ENCODE results near the gene RPS29.
"Not testable (repeated sequence)": the region's sequence is repeated elsewhere in the genome, so short reads cannot be mapped to it uniquely, and the experiment has no call there.

RPS29 gene

GRCh38 chr14:49585803-49586672 lies at the start of gene RPS29:
RPS29 (minus strand) TSS chr14:49586380; CDS start chr14:49586346, 34 bp downstream.
- peak; percentile 97 for DNase-seq (ENCODE audit: low read depth)

GRCh38 chr14:49634547-49635334 lies 48.6 kb upstream of the RPS29 start, which contains the start of gene DNAAF2:
DNAAF2 (minus strand) TSS chr14:49635244; CDS start chr14:49635149, 95 bp downstream.
- DNase-seq (ENCODE audit: low read depth), result peak; percentile 49

GRCh38 chr14:49633640-49634546 lies 47.7 kb upstream of the RPS29 start:
- peak; percentile 91 for DNase-seq (ENCODE audit: low read depth)

GRCh38 chr14:49623941-49624839 lies 38.0 kb upstream of the RPS29 start:
- no peak for DNase-seq (ENCODE audit: low read depth)

GRCh38 chr14:49623387-49623786 lies 37.2 kb upstream of the RPS29 start:
- no peak for DNase-seq (ENCODE audit: low read depth)

- DNase-seq (ENCODE audit: low read depth), result no peak
Measured at GRCh38 chr14:49622022-49622607, 35.9 kb upstream of the RPS29 start.

GRCh38 chr14:49621114-49621881 lies 35.1 kb upstream of the RPS29 start:
- DNase-seq (ENCODE audit: low read depth), result no peak

- peak; percentile 86 for DNase-seq (ENCODE audit: low read depth)
Measured at GRCh38 chr14:49620182-49621113, 34.3 kb upstream of the RPS29 start, which contains the start of the genes MGAT2 and RPL36AL. MGAT2 (plus strand) TSS chr14:49620799; CDS start chr14:49621269, 470 bp downstream. RPL36AL (minus strand) TSS chr14:49620626; CDS start chr14:49619104, 1,522 bp downstream.

GRCh38 chr14:49619730-49620129 lies 33.5 kb upstream of the RPS29 start:
- DNase-seq (ENCODE audit: low read depth), result no peak

- DNase-seq (ENCODE audit: low read depth), result not testable (repeated sequence)
Measured at GRCh38 chr14:49619273-49619672, 33.1 kb upstream of the RPS29 start.

- DNase-seq (ENCODE audit: low read depth), result no peak
Measured at GRCh38 chr14:49617852-49618519, 31.8 kb upstream of the RPS29 start.

GRCh38 chr14:49615776-49616175 lies 29.6 kb upstream of the RPS29 start:
- DNase-seq (ENCODE audit: low read depth), result no peak

GRCh38 chr14:49614196-49614595 lies 28.0 kb upstream of the RPS29 start:
- no peak for DNase-seq (ENCODE audit: low read depth)

- DNase-seq (ENCODE audit: low read depth), result no peak
Measured at GRCh38 chr14:49612671-49613070, 26.5 kb upstream of the RPS29 start.

GRCh38 chr14:49612251-49612650 lies 26.1 kb upstream of the RPS29 start:
- DNase-seq (ENCODE audit: low read depth), result no peak

- DNase-seq (ENCODE audit: low read depth), result no peak
Measured at GRCh38 chr14:49607583-49607982, 21.4 kb upstream of the RPS29 start.

GRCh38 chr14:49598485-49599300 lies 12.5 kb upstream of the RPS29 start, which contains the start of gene LRR1:
LRR1 (plus strand) TSS chr14:49598940; CDS start chr14:49599021, 81 bp downstream.
- peak; percentile 72 for DNase-seq (ENCODE audit: low read depth)
